ENCODE measurements around the gene BAG3.

BAG3 gene

DNA sequence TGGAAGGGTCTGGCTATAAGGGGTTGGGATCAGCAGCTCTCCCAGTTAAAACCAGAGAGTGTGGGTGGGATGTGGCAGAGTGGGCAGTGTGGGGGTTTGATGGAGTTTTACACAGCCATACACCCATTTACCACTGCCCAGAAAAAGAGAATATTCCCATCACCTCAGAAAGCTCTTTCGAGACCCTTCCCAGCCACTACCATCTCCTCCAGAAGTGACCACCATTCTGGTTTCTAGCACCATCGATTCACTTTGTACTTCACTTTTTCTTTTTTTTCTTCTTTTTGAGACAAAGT is 15.5 kb downstream of the BAG3 start:
- no peak overlapping the region for H3K4me3 ChIP-seq (replicated peaks; ENCODE audit: low read depth, low read length)
- TF ChIP-seq, protein P1, sequence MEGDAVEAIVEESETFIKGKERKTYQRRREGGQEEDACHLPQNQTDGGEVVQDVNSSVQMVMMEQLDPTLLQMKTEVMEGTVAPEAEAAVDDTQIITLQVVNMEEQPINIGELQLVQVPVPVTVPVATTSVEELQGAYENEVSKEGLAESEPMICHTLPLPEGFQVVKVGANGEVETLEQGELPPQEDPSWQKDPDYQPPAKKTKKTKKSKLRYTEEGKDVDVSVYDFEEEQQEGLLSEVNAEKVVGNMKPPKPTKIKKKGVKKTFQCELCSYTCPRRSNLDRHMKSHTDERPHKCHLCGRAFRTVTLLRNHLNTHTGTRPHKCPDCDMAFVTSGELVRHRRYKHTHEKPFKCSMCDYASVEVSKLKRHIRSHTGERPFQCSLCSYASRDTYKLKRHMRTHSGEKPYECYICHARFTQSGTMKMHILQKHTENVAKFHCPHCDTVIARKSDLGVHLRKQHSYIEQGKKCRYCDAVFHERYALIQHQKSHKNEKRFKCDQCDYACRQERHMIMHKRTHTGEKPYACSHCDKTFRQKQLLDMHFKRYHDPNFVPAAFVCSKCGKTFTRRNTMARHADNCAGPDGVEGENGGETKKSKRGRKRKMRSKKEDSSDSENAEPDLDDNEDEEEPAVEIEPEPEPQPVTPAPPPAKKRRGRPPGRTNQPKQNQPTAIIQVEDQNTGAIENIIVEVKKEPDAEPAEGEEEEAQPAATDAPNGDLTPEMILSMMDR (IDR thresholded peaks at IDR 0.05; ENCODE audit: insufficient read depth, low read length, poor library complexity, severe bottlenecking), result no peak
- no peak for DNase-seq (ENCODE audit: extremely low read depth, insufficient read length)
- no peaks in the 10 kb centered on the region for H3K27me3 ChIP-seq (replicated peaks; ENCODE audit: control insufficient read depth, insufficient read depth, low read length)
- H3K36me3 ChIP-seq (ENCODE audit: control insufficient read depth, insufficient read depth, low read length), result peaks cover 1% of the 10 kb centered on the region; the same call in 1 of the 2 replicates

DNA sequence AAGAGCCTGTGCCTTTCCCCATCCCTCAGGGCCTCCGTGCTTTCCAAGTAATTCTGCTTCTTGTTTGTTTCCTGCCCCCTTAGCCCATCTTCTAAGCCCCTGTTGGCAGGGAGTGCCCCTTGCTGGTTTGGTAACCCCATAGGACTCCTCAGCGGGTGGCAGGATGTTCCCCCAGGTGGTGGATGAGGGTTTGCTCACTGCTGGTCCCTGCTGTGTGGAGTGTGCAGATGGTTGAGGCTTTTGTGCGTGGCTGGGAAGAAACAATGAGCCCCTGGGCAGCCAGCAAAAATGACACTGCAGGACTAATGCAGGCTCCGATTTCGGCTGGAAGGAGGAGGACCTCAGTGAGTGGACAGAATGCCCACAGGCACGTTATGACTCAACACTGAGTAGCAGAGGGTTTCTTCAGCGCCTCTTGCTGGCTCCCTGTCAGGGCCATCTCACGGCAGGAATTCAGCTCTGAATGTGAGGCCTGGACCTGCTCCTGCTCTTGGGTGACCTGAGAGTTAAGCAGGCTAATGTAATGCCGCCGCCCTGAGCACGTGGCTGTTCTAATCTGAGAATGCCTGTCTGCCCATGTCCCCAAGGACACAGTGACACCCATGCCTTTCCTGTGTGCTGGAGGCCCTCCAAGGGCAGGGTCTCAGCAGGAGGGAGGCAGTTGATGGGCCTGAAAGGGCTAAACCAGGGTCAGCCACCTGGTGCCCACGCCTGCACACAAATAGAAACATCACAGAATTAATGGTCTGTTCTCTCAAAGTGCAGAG is 16.6 kb downstream of the BAG3 start:
- DNase-seq (ENCODE audit: extremely low read depth, insufficient read length), result no peak
- Histone ChIP-seq H3K36me3 (ENCODE audit: control insufficient read depth, insufficient read depth, low read length) (peaks cover 4% of the 10 kb centered on the region), H3K4me3 (replicated peaks; ENCODE audit: low read depth, low read length) (no peak overlapping the region), H3K27me3 (replicated peaks; ENCODE audit: control insufficient read depth, insufficient read depth, low read length) (no peaks in the 10 kb centered on the region)
- TF ChIP-seq, protein P1 (IDR thresholded peaks at IDR 0.05; ENCODE audit: insufficient read depth, low read length, poor library complexity, severe bottlenecking), result no peak

DNA sequence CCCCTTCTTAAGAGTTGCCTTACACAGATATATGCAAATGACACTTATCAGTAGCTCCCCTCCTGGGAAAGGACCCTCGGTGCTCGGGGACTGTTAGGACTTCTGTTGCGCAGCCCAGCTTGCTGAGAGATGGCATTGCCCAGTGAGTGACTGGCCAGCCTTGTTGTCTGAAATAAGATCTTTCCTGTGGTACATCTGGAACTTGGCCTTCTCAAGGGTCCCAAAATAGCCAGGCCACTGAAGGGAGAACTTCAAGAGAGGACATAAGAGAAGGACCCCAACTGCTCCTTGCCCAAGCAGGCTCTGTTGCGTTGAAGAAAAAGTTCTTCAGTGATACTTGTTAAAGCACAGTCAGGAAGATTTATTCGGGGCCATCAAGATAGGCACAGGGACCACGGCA is 17.3 kb downstream of the BAG3 start:
- Histone ChIP-seq H3K4me3 (replicated peaks; ENCODE audit: low read depth, low read length) (no peak overlapping the region), H3K36me3 (ENCODE audit: control insufficient read depth, insufficient read depth, low read length) (peaks cover 4% of the 10 kb centered on the region), H3K27me3 (replicated peaks; ENCODE audit: control insufficient read depth, insufficient read depth, low read length) (no peaks in the 10 kb centered on the region)
- no peak for DNase-seq (ENCODE audit: extremely low read depth, insufficient read length)
- TF ChIP-seq, protein P1 (IDR thresholded peaks at IDR 0.05; ENCODE audit: insufficient read depth, low read length, poor library complexity, severe bottlenecking), result no peak

DNA sequence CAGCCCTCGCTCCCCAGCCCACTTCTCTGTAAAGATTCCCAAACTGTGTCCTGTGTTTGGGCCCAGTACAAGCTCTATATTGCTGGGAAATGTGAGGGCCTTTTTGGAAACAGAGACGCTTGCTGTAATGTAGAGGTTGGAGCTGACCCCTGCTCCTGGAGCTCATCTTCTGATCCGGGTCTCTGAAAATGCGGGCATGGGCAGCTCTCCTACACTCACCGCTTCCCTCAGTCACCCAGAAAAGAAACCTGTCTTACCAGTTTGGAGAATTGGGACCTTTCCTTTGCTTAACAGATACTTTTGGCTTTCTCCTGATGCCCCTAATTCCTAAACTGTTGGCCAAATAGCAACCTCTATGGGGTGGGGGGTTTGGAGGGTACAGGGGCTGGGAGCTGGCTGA is 18.2 kb downstream of the BAG3 start:
- no peaks in the 10 kb centered on the region for H3K27me3 ChIP-seq (replicated peaks; ENCODE audit: control insufficient read depth, insufficient read depth, low read length)
- no peak for DNase-seq (ENCODE audit: extremely low read depth, insufficient read length)
- no peak overlapping the region for H3K4me3 ChIP-seq (replicated peaks; ENCODE audit: low read depth, low read length)
- TF ChIP-seq, protein P1 (IDR thresholded peaks at IDR 0.05; ENCODE audit: insufficient read depth, low read length, poor library complexity, severe bottlenecking), result no peak
- peaks cover 4% of the 10 kb centered on the region for H3K36me3 ChIP-seq (ENCODE audit: control insufficient read depth, insufficient read depth, low read length)

DNA sequence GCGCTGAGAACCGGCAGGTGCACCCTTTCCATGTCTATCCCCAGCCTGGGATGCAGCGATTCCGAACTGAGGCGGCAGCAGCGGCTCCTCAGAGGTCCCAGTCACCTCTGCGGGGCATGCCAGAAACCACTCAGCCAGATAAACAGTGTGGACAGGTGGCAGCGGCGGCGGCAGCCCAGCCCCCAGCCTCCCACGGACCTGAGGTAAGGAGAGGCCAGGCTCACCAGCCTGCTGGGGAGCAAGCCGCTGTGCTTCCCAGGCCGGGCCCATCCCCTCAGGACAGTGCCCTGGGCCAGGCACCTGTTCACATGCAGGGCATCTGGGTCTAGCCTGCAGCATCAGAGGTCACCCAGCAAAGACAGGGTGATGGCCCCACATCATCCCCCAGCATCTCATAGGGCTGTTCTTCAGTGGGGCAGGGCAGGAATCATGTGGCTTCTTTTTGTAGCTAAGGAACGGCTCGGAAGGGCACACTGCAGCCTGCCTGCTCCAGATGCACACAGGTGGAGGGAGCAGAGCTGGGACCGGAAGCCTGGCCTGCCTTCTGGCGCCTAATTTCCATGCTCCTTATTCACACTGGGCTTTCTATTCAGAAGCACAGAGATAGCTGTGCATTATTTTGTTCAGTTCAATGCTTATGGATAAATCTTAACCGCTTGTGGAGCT is 18.9 kb downstream of the BAG3 start:
- H3K27me3 ChIP-seq (replicated peaks; ENCODE audit: control insufficient read depth, insufficient read depth, low read length), result no peaks in the 10 kb centered on the region
- H3K4me3 ChIP-seq (replicated peaks; ENCODE audit: low read depth, low read length), result no peak overlapping the region
- TF ChIP-seq, protein P1 (IDR thresholded peaks at IDR 0.05; ENCODE audit: insufficient read depth, low read length, poor library complexity, severe bottlenecking), result no peak
- H3K36me3 ChIP-seq (ENCODE audit: control insufficient read depth, insufficient read depth, low read length), result peaks cover 4% of the 10 kb centered on the region
- no peak for DNase-seq (ENCODE audit: extremely low read depth, insufficient read length)

All from GM06990 (cell line).